ENCODE data around the gene TLCD5.

The TLCD5 gene

GRCh38 chr11:120316880-120317688 lies 8.0 kb upstream of the TLCD5 start:
- H3K36me3 ChIP-seq (ENCODE audit: low read depth), result no peaks in the 10 kb centered on the region
- no peak for TF ChIP-seq CTCF (IDR thresholded peaks at IDR 0.05; ENCODE audit: poor library complexity, severe bottlenecking)
- DNase-seq (ENCODE audit: low spot score), result peak; percentile 79
- H3K9me3 ChIP-seq (ENCODE audit: severe bottlenecking), result no peaks in the 10 kb centered on the region
- peak; percentile 89 for ATAC-seq (ENCODE audit: low read depth)
- H3K4me1 ChIP-seq (ENCODE audit: insufficient read depth, poor library complexity, severe bottlenecking), result peaks cover 11% of the 10 kb centered on the region
- no peaks in the 10 kb centered on the region for H3K27me3 ChIP-seq (ENCODE audit: insufficient read depth, poor library complexity, severe bottlenecking)
- no peak overlapping the region for H3K4me3 ChIP-seq (ENCODE audit: severe bottlenecking)
- no peak overlapping the region for H3K27ac ChIP-seq (ENCODE audit: poor library complexity, severe bottlenecking)

- Histone ChIP-seq H3K36me3 (ENCODE audit: low read depth) (no peaks in the 10 kb centered on the region), H3K4me3 (ENCODE audit: severe bottlenecking) (no peak overlapping the region), H3K27me3 (ENCODE audit: insufficient read depth, poor library complexity, severe bottlenecking) (no peaks in the 10 kb centered on the region), H3K27ac (ENCODE audit: poor library complexity, severe bottlenecking) (no peak overlapping the region), H3K4me1 (ENCODE audit: insufficient read depth, poor library complexity, severe bottlenecking) (peaks cover 11% of the 10 kb centered on the region), H3K9me3 (ENCODE audit: severe bottlenecking) (no peaks in the 10 kb centered on the region)
- ATAC-seq (ENCODE audit: low read depth) (no peak), DNase-seq (ENCODE audit: low spot score) (no peak)
- TF ChIP-seq CTCF (IDR thresholded peaks at IDR 0.05; ENCODE audit: poor library complexity, severe bottlenecking), result no peak
These were observed 7.2 kb upstream of the TLCD5 start for GRCh38 chr11:120317689-120318480.

GRCh38 chr11:120318906-120319305 lies 6.2 kb upstream of the TLCD5 start:
- Histone ChIP-seq H3K4me3 (ENCODE audit: severe bottlenecking) (no peak overlapping the region), H3K4me1 (ENCODE audit: insufficient read depth, poor library complexity, severe bottlenecking) (peaks cover 11% of the 10 kb centered on the region), H3K9me3 (ENCODE audit: severe bottlenecking) (no peaks in the 10 kb centered on the region), H3K27me3 (ENCODE audit: insufficient read depth, poor library complexity, severe bottlenecking) (no peaks in the 10 kb centered on the region), H3K36me3 (ENCODE audit: low read depth) (no peaks in the 10 kb centered on the region), H3K27ac (ENCODE audit: poor library complexity, severe bottlenecking) (no peak overlapping the region)
- no peak for TF ChIP-seq CTCF (IDR thresholded peaks at IDR 0.05; ENCODE audit: poor library complexity, severe bottlenecking)
- ATAC-seq (ENCODE audit: low read depth), result no peak
- no peak for DNase-seq (ENCODE audit: low spot score)

GRCh38 chr11:120326228-120326627 lies 1.1 kb downstream of the TLCD5 start:
- peaks cover 21% of the 10 kb centered on the region for H3K36me3 ChIP-seq (ENCODE audit: low read depth)
- H3K4me3 ChIP-seq (ENCODE audit: severe bottlenecking), result no peak overlapping the region
- DNase-seq (ENCODE audit: low spot score), result no peak
- H3K4me1 ChIP-seq (ENCODE audit: insufficient read depth, poor library complexity, severe bottlenecking), result peaks cover 27% of the 10 kb centered on the region
- ATAC-seq (ENCODE audit: low read depth), result no peak
- no peaks in the 10 kb centered on the region for H3K9me3 ChIP-seq (ENCODE audit: severe bottlenecking)
- H3K27me3 ChIP-seq (ENCODE audit: insufficient read depth, poor library complexity, severe bottlenecking), result no peaks in the 10 kb centered on the region
- peak overlapping the region; percentile 49 for H3K27ac ChIP-seq (ENCODE audit: poor library complexity, severe bottlenecking)
- no peak for TF ChIP-seq CTCF (IDR thresholded peaks at IDR 0.05; ENCODE audit: poor library complexity, severe bottlenecking)
